GM13977 (cell line): ENCODE measurements around the gene PODXL2.

Source experiments
- DNase-seq: peaks from one replicate; pipeline ENCODE4 v3.0.0; 2012; ENCODE audit warnings: low spot score
- CTCF ChIP-seq: IDR thresholded peaks from 2 replicates; pipeline ENCODE4 v1.5.1; 2012; ENCODE audit warnings: mild to moderate bottlenecking, control low read depth; ENCODE audit not compliant: insufficient read depth; ENCODE audit errors: extremely low read depth, missing control alignments
- in situ Hi-C: fragments of 300-500 bp; cut with MboI; formaldehyde crosslinking; loops from one replicate; pipeline ENCODE4 v1.12.0; 2022; ENCODE audit warnings: low sequenced_read_pairs, low pct_unique_long_range_greater_than_20kb, mixed read lengths, inconsistent platforms; ENCODE audit not compliant: unreplicated experiment

The PODXL2 gene

GRCh38 chr3:127673191-127674100, 44.5 kb downstream of the PODXL2 start:
- in situ Hi-C loops, result no loop called here
- peak; percentile 74 for DNase-seq
- TF ChIP-seq CTCF, result no peak

GRCh38 chr3:127674101-127674721, 45.2 kb downstream of the PODXL2 start:
- in situ Hi-C loops, result no loop called here
- TF ChIP-seq CTCF, result no peak
- no peak for DNase-seq

GRCh38 chr3:127674790-127675189, 45.8 kb downstream of the PODXL2 start:
- in situ Hi-C loops, result no loop called here
- DNase-seq, result no peak

GRCh38 chr3:127675651-127676391, 46.8 kb downstream of the PODXL2 start:
- no peak for TF ChIP-seq CTCF
- in situ Hi-C loops, result no loop called here

More at GRCh38 chr3:127674790-127675189, 45.8 kb downstream of the PODXL2 start:
- no peak for TF ChIP-seq CTCF

GRCh38 chr3:127676456-127676855, 47.5 kb downstream of the PODXL2 start:
- no peak for TF ChIP-seq CTCF
- in situ Hi-C loops, result no loop called here
- no peak for DNase-seq

More at GRCh38 chr3:127675651-127676391, 46.8 kb downstream of the PODXL2 start:
- DNase-seq, result no peak

GRCh38 chr3:127676921-127677351, 48.0 kb downstream of the PODXL2 start:
- in situ Hi-C loops, result no loop called here
- no peak for DNase-seq
- no peak for TF ChIP-seq CTCF
